ENCODE measurements around the gene TMEM128. TPM values are rescaled to one million over a fixed set of nuclear protein-coding genes. Genes with fewer than 3 reads are reported as not detected.

The TMEM128 gene
- polyA plus RNA-seq, 1 donor (not counting 4 experiments of a cell fraction or from before 2014, with no cell fraction given) = 32.7 TPM

DNA sequence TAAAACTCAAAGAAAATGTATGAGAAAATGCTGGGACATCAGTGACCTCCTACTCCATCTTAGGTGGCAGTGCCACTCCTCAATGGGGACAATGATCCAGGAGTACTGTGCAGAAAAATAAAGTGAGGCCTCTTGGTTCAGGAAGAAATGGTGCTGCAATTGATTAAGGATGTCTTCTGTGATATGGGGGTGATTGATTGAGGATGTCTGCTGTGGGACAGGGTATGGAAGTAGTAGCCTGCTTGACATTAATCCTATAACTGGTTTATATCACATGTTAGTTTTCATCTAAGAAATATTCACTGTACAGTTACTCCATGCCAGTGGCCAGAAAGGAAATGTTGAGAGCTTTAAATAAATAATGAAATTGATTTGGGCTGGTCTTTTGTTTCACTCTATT, 41.8 kb downstream of the TMEM128 start:
- no peak overlapping the region for H3K9ac ChIP-seq (ENCODE audit: control insufficient read depth, extremely low read depth, insufficient read depth, low read length)
- TF ChIP-seq EZH2 (IDR thresholded peaks at IDR 0.05; ENCODE audit: low read length) = no peak
- TF ChIP-seq, protein P1, sequence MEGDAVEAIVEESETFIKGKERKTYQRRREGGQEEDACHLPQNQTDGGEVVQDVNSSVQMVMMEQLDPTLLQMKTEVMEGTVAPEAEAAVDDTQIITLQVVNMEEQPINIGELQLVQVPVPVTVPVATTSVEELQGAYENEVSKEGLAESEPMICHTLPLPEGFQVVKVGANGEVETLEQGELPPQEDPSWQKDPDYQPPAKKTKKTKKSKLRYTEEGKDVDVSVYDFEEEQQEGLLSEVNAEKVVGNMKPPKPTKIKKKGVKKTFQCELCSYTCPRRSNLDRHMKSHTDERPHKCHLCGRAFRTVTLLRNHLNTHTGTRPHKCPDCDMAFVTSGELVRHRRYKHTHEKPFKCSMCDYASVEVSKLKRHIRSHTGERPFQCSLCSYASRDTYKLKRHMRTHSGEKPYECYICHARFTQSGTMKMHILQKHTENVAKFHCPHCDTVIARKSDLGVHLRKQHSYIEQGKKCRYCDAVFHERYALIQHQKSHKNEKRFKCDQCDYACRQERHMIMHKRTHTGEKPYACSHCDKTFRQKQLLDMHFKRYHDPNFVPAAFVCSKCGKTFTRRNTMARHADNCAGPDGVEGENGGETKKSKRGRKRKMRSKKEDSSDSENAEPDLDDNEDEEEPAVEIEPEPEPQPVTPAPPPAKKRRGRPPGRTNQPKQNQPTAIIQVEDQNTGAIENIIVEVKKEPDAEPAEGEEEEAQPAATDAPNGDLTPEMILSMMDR (optimal IDR thresholded peaks at IDR 0.05 in 1 of 3, IDR thresholded peaks at IDR 0.05 in 1 of 3, conservative IDR thresholded peaks at IDR 0.05 in 1 of 3; ENCODE audit: extremely low read depth in 1 of 3, insufficient read depth in 2 of 3, low read length in 3 of 3) = no peak
- H4K20me1 ChIP-seq (ENCODE audit: control insufficient read depth, extremely low read depth, insufficient read depth, low read length) = no peaks in the 10 kb centered on the region
- H3K4me1 ChIP-seq (ENCODE audit: control insufficient read depth, extremely low read depth, insufficient read depth, low read length) = peaks cover 14% of the 10 kb centered on the region
- FAIRE-seq (no peak), DNase-seq (ENCODE audit: low read depth, low spot score) (no peak)
- no peaks in the 10 kb centered on the region for H3K9me3 ChIP-seq (ENCODE audit: control insufficient read depth, low read depth, low read length)
- no peak overlapping the region for H2AFZ ChIP-seq (ENCODE audit: control insufficient read depth, low read length)
- dilution Hi-C loops (cut with MboI; ENCODE audit: extremely low pct_ligation_motif_present, low sequenced_read_pairs) = no loop called here
- H3K27me3 ChIP-seq (ENCODE audit: control insufficient read depth, extremely low read depth, insufficient read depth, low read length) = peaks cover 7% of the 10 kb centered on the region
- H3K27ac ChIP-seq (ENCODE audit: control insufficient read depth, insufficient read depth, low read length) = no peak overlapping the region
- no peak overlapping the region for H3K4me2 ChIP-seq (ENCODE audit: control insufficient read depth, extremely low read depth, insufficient read depth, low read depth, low read length)
- no peaks in the 10 kb centered on the region for H3K36me3 ChIP-seq (ENCODE audit: control insufficient read depth in 2 of 2, extremely low read depth in 1 of 2, insufficient read depth in 2 of 2, low read length in 2 of 2)
- H3K9me1 ChIP-seq (ENCODE audit: control insufficient read depth, extremely low read depth, insufficient read depth, low read length) = no peaks in the 10 kb centered on the region
- no peaks in the 10 kb centered on the region for H3K79me2 ChIP-seq (ENCODE audit: control insufficient read depth, insufficient read depth, low read length)
- H3K4me3 ChIP-seq (ENCODE audit: control insufficient read depth in 2 of 3, extremely low read depth in 1 of 3, insufficient read depth in 2 of 3, low read depth in 1 of 3, low read length in 3 of 3) = no peak overlapping the region

DNA sequence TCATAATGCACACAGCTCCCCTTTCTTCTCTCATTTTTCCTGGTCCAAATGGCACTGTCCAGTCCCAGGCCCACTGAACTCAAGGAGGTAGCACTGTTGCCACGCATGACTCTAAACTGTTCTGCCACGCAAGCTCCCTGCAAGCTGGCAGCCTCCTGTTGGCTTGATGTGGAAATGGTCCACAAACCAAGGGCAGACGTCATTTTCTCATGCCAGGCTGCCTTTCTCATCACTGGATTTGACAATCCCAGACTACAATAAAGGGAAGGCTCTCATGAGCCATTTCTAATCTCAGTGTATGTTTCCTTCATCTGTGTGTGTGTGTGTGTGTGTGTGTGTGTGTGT, 43.6 kb downstream of the TMEM128 start:
- TF ChIP-seq, protein P1 (optimal IDR thresholded peaks at IDR 0.05 in 1 of 3, IDR thresholded peaks at IDR 0.05 in 1 of 3, conservative IDR thresholded peaks at IDR 0.05 in 1 of 3; ENCODE audit: extremely low read depth in 1 of 3, insufficient read depth in 2 of 3, low read length in 3 of 3) = no peak
- no peak for TF ChIP-seq EZH2 (IDR thresholded peaks at IDR 0.05; ENCODE audit: low read length)
- Histone ChIP-seq H3K9me1 (ENCODE audit: control insufficient read depth, extremely low read depth, insufficient read depth, low read length) (no peaks in the 10 kb centered on the region), H3K79me2 (ENCODE audit: control insufficient read depth, insufficient read depth, low read length) (no peaks in the 10 kb centered on the region), H3K4me1 (ENCODE audit: control insufficient read depth, extremely low read depth, insufficient read depth, low read length) (peaks cover 14% of the 10 kb centered on the region), H3K27ac (ENCODE audit: control insufficient read depth, insufficient read depth, low read length) (no peak overlapping the region), H4K20me1 (ENCODE audit: control insufficient read depth, extremely low read depth, insufficient read depth, low read length) (no peaks in the 10 kb centered on the region), H3K9ac (ENCODE audit: control insufficient read depth, extremely low read depth, insufficient read depth, low read length) (no peak overlapping the region), H2AFZ (ENCODE audit: control insufficient read depth, low read length) (no peak overlapping the region), H3K4me2 (ENCODE audit: control insufficient read depth, extremely low read depth, insufficient read depth, low read depth, low read length) (no peak overlapping the region), H3K36me3 (ENCODE audit: control insufficient read depth in 2 of 2, extremely low read depth in 1 of 2, insufficient read depth in 2 of 2, low read length in 2 of 2) (no peaks in the 10 kb centered on the region), H3K9me3 (ENCODE audit: control insufficient read depth, low read depth, low read length) (no peaks in the 10 kb centered on the region), H3K4me3 (ENCODE audit: control insufficient read depth in 2 of 3, extremely low read depth in 1 of 3, insufficient read depth in 2 of 3, low read depth in 1 of 3, low read length in 3 of 3) (no peak overlapping the region), H3K27me3 (ENCODE audit: control insufficient read depth, extremely low read depth, insufficient read depth, low read length) (peaks cover 7% of the 10 kb centered on the region)
- DNase-seq (ENCODE audit: low read depth, low spot score) (no peak), FAIRE-seq (no peak)
- dilution Hi-C loops (cut with MboI; ENCODE audit: extremely low pct_ligation_motif_present, low sequenced_read_pairs) = no loop called here

All from keratinocyte (primary cell).